HEK293 (cell line): ENCODE data around the gene SELENBP1.
"Not testable (repeated sequence)": the region's sequence is repeated elsewhere in the genome, so short reads cannot be mapped to it uniquely, and the experiment has no call there.

Experiments
- ZBTB21 ChIP-seq: fragments of 450-650 bp; formaldehyde crosslinking; IDR thresholded peaks from 2 replicates; pipeline ENCODE4 v1.5.1; 2017; ENCODE audit warnings: missing biosample characterization, missing genetic modification characterization
- ZNF274 ChIP-seq, 2 experiments: fragments of 200-500 bp in 1 of 2; fragments of 450-650 bp in 1 of 2; sonication (Bioruptor generic) in 1 of 2; formaldehyde crosslinking in 1 of 2; IDR thresholded peaks; 2 replicates each; pipeline versions ENCODE4 v1.5.1 to v1.6.1; 2014 to 2016; ENCODE audit warnings: borderline replicate concordance in 1 of 2, inconsistent platforms in 1 of 2, low read length in 1 of 2, missing biosample characterization in 1 of 2, missing genetic modification characterization in 1 of 2
- ZNF350 ChIP-seq: fragments of 450-650 bp; formaldehyde crosslinking; IDR thresholded peaks from 2 replicates; pipeline ENCODE4 v1.5.0; 2017; ENCODE audit warnings: missing biosample characterization, mild to moderate bottlenecking, missing genetic modification characterization
- ZNF501 ChIP-seq: fragments of 450-650 bp; formaldehyde crosslinking; IDR thresholded peaks from 2 replicates; pipeline ENCODE4 v1.5.1; 2016; ENCODE audit warnings: missing biosample characterization, missing genetic modification characterization
- TF ChIP-seq, protein P1 (sequence below): fragments of 450-650 bp; formaldehyde crosslinking; IDR thresholded peaks from 2 replicates; pipeline ENCODE4 v1.5.1; 2016; ENCODE audit warnings: missing biosample characterization, missing genetic modification characterization
- TF ChIP-seq, protein P2 (sequence below): fragments of 450-650 bp; formaldehyde crosslinking; IDR thresholded peaks from 2 replicates; pipeline ENCODE4 v1.5.1; 2016; ENCODE audit warnings: missing biosample characterization, missing genetic modification characterization

DNA sequence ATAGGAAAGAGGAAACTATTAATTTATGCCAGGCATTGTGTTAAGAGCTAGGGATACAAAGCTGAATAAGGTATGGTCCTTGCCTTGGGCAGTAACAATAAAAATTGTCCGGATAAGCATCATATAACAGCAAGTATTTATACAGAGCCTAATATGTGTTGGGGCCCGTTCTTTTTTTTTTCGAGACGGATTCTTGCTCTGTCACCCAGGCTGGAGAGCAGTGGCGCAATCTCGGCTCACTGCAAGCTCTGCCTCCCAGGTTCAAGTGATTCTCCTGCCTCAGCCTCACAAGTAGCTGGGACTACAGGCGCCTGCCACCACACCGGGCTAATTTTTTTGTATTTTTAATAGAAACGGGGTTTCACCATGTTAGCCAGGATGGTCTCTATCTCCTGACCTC, 22.2 kb downstream of the SELENBP1 start:
- TF ChIP-seq ZNF350 (tag by site-specific recombination); ZBTB21 (tag by site-specific recombination); ZNF274 (IDR thresholded peaks at IDR 0.05; ENCODE audit: low read length); ZNF274 (tag by site-specific recombination; IDR thresholded peaks at IDR 0.05; ENCODE audit: borderline replicate concordance); ZNF501 (tag by site-specific recombination): not testable (repeated sequence)
- TF ChIP-seq, protein P1, sequence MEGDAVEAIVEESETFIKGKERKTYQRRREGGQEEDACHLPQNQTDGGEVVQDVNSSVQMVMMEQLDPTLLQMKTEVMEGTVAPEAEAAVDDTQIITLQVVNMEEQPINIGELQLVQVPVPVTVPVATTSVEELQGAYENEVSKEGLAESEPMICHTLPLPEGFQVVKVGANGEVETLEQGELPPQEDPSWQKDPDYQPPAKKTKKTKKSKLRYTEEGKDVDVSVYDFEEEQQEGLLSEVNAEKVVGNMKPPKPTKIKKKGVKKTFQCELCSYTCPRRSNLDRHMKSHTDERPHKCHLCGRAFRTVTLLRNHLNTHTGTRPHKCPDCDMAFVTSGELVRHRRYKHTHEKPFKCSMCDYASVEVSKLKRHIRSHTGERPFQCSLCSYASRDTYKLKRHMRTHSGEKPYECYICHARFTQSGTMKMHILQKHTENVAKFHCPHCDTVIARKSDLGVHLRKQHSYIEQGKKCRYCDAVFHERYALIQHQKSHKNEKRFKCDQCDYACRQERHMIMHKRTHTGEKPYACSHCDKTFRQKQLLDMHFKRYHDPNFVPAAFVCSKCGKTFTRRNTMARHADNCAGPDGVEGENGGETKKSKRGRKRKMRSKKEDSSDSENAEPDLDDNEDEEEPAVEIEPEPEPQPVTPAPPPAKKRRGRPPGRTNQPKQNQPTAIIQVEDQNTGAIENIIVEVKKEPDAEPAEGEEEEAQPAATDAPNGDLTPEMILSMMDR (tag by site-specific recombination): not testable (repeated sequence)
- TF ChIP-seq, protein P2, sequence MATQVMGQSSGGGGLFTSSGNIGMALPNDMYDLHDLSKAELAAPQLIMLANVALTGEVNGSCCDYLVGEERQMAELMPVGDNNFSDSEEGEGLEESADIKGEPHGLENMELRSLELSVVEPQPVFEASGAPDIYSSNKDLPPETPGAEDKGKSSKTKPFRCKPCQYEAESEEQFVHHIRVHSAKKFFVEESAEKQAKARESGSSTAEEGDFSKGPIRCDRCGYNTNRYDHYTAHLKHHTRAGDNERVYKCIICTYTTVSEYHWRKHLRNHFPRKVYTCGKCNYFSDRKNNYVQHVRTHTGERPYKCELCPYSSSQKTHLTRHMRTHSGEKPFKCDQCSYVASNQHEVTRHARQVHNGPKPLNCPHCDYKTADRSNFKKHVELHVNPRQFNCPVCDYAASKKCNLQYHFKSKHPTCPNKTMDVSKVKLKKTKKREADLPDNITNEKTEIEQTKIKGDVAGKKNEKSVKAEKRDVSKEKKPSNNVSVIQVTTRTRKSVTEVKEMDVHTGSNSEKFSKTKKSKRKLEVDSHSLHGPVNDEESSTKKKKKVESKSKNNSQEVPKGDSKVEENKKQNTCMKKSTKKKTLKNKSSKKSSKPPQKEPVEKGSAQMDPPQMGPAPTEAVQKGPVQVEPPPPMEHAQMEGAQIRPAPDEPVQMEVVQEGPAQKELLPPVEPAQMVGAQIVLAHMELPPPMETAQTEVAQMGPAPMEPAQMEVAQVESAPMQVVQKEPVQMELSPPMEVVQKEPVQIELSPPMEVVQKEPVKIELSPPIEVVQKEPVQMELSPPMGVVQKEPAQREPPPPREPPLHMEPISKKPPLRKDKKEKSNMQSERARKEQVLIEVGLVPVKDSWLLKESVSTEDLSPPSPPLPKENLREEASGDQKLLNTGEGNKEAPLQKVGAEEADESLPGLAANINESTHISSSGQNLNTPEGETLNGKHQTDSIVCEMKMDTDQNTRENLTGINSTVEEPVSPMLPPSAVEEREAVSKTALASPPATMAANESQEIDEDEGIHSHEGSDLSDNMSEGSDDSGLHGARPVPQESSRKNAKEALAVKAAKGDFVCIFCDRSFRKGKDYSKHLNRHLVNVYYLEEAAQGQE (tag by site-specific recombination): not testable (repeated sequence)
